Measurements from ENCODE around the gene BSN. TPM values are rescaled to one million over a fixed set of nuclear protein-coding genes. Genes with fewer than 3 reads are reported as not detected.

BSN gene
- polyA plus RNA-seq, 1 donor (not counting 4 experiments of a cell fraction or from before 2014, with no cell fraction given), result under 0.01 TPM

GRCh38 chr3:49654176-49654825 lies 100.0 kb downstream of the BSN start:
- Histone ChIP-seq H3K27me3 (ENCODE audit: control insufficient read depth, extremely low read depth, insufficient read depth, low read length) (peaks cover 25% of the 10 kb centered on the region), H3K9ac (ENCODE audit: control insufficient read depth, extremely low read depth, insufficient read depth, low read length) (no peak overlapping the region), H3K4me2 (ENCODE audit: control insufficient read depth, extremely low read depth, insufficient read depth, low read depth, low read length) (no peak overlapping the region), H4K20me1 (ENCODE audit: control insufficient read depth, extremely low read depth, insufficient read depth, low read length) (no peaks in the 10 kb centered on the region), H3K4me3 (ENCODE audit: control insufficient read depth in 2 of 3, extremely low read depth in 1 of 3, insufficient read depth in 2 of 3, low read depth in 1 of 3, low read length in 3 of 3) (no peak overlapping the region), H3K36me3 (ENCODE audit: control insufficient read depth in 2 of 2, extremely low read depth in 1 of 2, insufficient read depth in 2 of 2, low read length in 2 of 2) (no peaks in the 10 kb centered on the region), H3K27ac (ENCODE audit: control insufficient read depth, insufficient read depth, low read length) (no peak overlapping the region), H3K9me3 (ENCODE audit: control insufficient read depth, low read depth, low read length) (no peaks in the 10 kb centered on the region), H3K79me2 (ENCODE audit: control insufficient read depth, insufficient read depth, low read length) (no peaks in the 10 kb centered on the region), H3K9me1 (ENCODE audit: control insufficient read depth, extremely low read depth, insufficient read depth, low read length) (no peaks in the 10 kb centered on the region), H3K4me1 (ENCODE audit: control insufficient read depth, extremely low read depth, insufficient read depth, low read length) (peaks cover 3% of the 10 kb centered on the region), H2AFZ (ENCODE audit: control insufficient read depth, low read length) (no peak overlapping the region)
- DNase-seq (ENCODE audit: low read depth, low spot score) (no peak), FAIRE-seq (no peak)
- dilution Hi-C loops (cut with MboI; ENCODE audit: extremely low pct_ligation_motif_present, low sequenced_read_pairs), result loop anchor here (25.0 kb wide), 1 partner anchor 92 kb away; the partner anchor contains the start of gene BSN
- TF ChIP-seq CTCF (optimal IDR thresholded peaks at IDR 0.05 in 1 of 3, IDR thresholded peaks at IDR 0.05 in 1 of 3, conservative IDR thresholded peaks at IDR 0.05 in 1 of 3; ENCODE audit: extremely low read depth in 1 of 3, insufficient read depth in 2 of 3, low read length in 3 of 3) (no peak), EZH2 (IDR thresholded peaks at IDR 0.05; ENCODE audit: low read length) (no peak)

GRCh38 chr3:49654955-49655556 lies 100.8 kb downstream of the BSN start:
- TF ChIP-seq EZH2 (IDR thresholded peaks at IDR 0.05; ENCODE audit: low read length), result no peak
- no peak for TF ChIP-seq CTCF (optimal IDR thresholded peaks at IDR 0.05 in 1 of 3, IDR thresholded peaks at IDR 0.05 in 1 of 3, conservative IDR thresholded peaks at IDR 0.05 in 1 of 3; ENCODE audit: extremely low read depth in 1 of 3, insufficient read depth in 2 of 3, low read length in 3 of 3)
- dilution Hi-C loops (cut with MboI; ENCODE audit: extremely low pct_ligation_motif_present, low sequenced_read_pairs), result loop anchor here (25.0 kb wide), 1 partner anchor 93 kb away; the partner anchor contains the start of gene BSN
- Histone ChIP-seq H2AFZ (ENCODE audit: control insufficient read depth, low read length) (no peak overlapping the region), H3K9me3 (ENCODE audit: control insufficient read depth, low read depth, low read length) (no peaks in the 10 kb centered on the region), H3K4me1 (ENCODE audit: control insufficient read depth, extremely low read depth, insufficient read depth, low read length) (no peaks in the 10 kb centered on the region), H3K79me2 (ENCODE audit: control insufficient read depth, insufficient read depth, low read length) (no peaks in the 10 kb centered on the region), H3K27ac (ENCODE audit: control insufficient read depth, insufficient read depth, low read length) (no peak overlapping the region), H3K27me3 (ENCODE audit: control insufficient read depth, extremely low read depth, insufficient read depth, low read length) (peaks cover 25% of the 10 kb centered on the region), H3K4me3 (ENCODE audit: control insufficient read depth in 2 of 3, extremely low read depth in 1 of 3, insufficient read depth in 2 of 3, low read depth in 1 of 3, low read length in 3 of 3) (no peak overlapping the region), H3K36me3 (ENCODE audit: control insufficient read depth in 2 of 2, extremely low read depth in 1 of 2, insufficient read depth in 2 of 2, low read length in 2 of 2) (no peaks in the 10 kb centered on the region), H3K9ac (ENCODE audit: control insufficient read depth, extremely low read depth, insufficient read depth, low read length) (no peak overlapping the region), H3K4me2 (ENCODE audit: control insufficient read depth, extremely low read depth, insufficient read depth, low read depth, low read length) (no peak overlapping the region), H4K20me1 (ENCODE audit: control insufficient read depth, extremely low read depth, insufficient read depth, low read length) (no peaks in the 10 kb centered on the region), H3K9me1 (ENCODE audit: control insufficient read depth, extremely low read depth, insufficient read depth, low read length) (no peaks in the 10 kb centered on the region)
- FAIRE-seq (no peak), DNase-seq (ENCODE audit: low read depth, low spot score) (no peak)
